Measurements from ENCODE around the gene FLNB.

GRCh38 chr3:58073301-58074108, 65.3 kb downstream of the FLNB start:
- no peak for TF ChIP-seq POLR2AphosphoS5 (IDR thresholded peaks at IDR 0.05; ENCODE audit: low read depth, low read length)
- TF ChIP-seq REST (IDR thresholded peaks at IDR 0.05; ENCODE audit: insufficient read depth in 1 of 2, low read depth in 2 of 2, low read length in 2 of 2): no peak

All from PFSK-1 (cell line).